Measurements from ENCODE around the gene RPS5. TPM values are rescaled to one million over a fixed set of nuclear protein-coding genes. Genes with fewer than 3 reads are reported as not detected.

Gene RPS5
- total RNA-seq, 2 donors from 2014 or later, result 1,184 to 2,289 TPM

GRCh38 chr19:58407658-58408151, 20.6 kb downstream of the RPS5 start:
- peak overlapping the region; percentile 93 to 98 for H3K4me3 ChIP-seq
- peaks cover 7% of the 10 kb centered on the region for H3K4me1 ChIP-seq (replicated peaks)
- H3K27me3 ChIP-seq (replicated peaks; ENCODE audit: insufficient read depth), result no peaks in the 10 kb centered on the region
- H3K36me3 ChIP-seq, result no peaks in the 10 kb centered on the region
- intact Hi-C loops (cut with DNase I), result loop anchor here (2.0 kb wide), 1 partner anchor 33 kb away; the partner anchor contains the start of gene ZNF132
- H3K27ac ChIP-seq, result peak overlapping the region; percentile 82 to 84
- WGBS, result 15% methylated on average over 22 of the region's 22 CpGs
- no peak for DNase-seq (ENCODE audit: low spot score)
- H3K9me3 ChIP-seq, result no peaks in the 10 kb centered on the region
- TF ChIP-seq, protein P1, sequence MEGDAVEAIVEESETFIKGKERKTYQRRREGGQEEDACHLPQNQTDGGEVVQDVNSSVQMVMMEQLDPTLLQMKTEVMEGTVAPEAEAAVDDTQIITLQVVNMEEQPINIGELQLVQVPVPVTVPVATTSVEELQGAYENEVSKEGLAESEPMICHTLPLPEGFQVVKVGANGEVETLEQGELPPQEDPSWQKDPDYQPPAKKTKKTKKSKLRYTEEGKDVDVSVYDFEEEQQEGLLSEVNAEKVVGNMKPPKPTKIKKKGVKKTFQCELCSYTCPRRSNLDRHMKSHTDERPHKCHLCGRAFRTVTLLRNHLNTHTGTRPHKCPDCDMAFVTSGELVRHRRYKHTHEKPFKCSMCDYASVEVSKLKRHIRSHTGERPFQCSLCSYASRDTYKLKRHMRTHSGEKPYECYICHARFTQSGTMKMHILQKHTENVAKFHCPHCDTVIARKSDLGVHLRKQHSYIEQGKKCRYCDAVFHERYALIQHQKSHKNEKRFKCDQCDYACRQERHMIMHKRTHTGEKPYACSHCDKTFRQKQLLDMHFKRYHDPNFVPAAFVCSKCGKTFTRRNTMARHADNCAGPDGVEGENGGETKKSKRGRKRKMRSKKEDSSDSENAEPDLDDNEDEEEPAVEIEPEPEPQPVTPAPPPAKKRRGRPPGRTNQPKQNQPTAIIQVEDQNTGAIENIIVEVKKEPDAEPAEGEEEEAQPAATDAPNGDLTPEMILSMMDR (IDR thresholded peaks at IDR 0.05), result no peak
- no peak for TF ChIP-seq POLR2AphosphoS5 (IDR thresholded peaks at IDR 0.05)
- TF ChIP-seq POLR2A (IDR thresholded peaks at IDR 0.05), result no peak

DNA sequence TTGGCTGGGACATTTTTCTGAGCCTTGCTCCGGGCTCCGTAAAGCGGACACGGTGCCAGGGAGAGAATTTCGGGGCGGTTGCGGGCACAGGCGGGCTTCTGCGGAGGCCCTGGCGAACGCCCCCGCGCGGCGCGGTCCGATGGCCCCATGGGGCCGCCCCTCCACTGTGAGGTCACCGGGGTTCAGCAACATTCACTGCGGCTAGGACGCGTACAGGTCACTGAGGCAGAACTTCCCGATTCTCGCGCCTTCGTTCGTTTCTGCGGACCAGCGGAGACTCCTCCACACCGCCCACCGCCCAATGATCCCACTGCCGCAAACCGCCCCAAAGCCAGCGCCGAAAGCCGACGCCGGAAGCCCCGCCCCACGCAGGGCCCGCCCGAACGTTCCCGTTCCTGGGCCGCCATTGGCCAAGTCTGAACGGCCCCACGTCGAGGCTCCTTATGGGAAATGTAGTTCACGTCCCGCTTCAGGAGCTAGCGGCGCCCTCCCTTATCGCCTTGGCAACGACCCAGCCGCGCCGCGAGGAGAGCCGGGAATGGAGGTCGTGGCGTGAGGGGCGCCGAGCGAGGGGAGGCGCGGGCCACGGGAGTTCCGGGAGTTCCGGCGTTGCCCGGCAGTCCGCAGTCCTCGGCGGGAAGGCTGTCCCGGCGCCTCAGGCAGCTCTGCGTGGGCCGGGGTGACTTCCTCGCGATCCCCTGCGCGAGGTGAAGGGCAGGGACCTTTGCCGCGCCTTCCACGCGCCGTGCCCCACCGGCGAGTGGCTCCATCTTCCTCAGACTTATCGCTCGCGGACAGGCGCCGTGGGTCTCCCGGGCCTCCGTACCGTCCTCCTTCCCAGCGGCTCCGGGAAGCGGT, 21.3 kb downstream of the RPS5 start, which contains the start of gene ZNF584:
ZNF584 (plus strand) TSS at position 498 of the 858 bp plus-strand sequence. CDS start 499 bp downstream, outside the sequence.
- Histone ChIP-seq H3K9me3 (no peaks in the 10 kb centered on the region), H3K27ac (peak within 1 kb of the TSS; percentile 82 to 84), H3K4me1 (replicated peaks) (peaks cover 7% of the 10 kb centered on the region), H3K36me3 (no peaks in the 10 kb centered on the region), H3K27me3 (replicated peaks; ENCODE audit: insufficient read depth) (no peaks in the 10 kb centered on the region), H3K4me3 (peak within 1 kb of the TSS; percentile 93 to 98)
- under 1% methylated on average over 29 of the region's 100 CpGs for WGBS
- peak; percentile 94 for DNase-seq (ENCODE audit: low spot score)
- intact Hi-C loops (cut with DNase I), result loop anchor here (2.0 kb wide), 1 partner anchor 32 kb away; the partner anchor contains the start of gene ZNF132
- TF ChIP-seq POLR2A (IDR thresholded peaks at IDR 0.05) (peak; percentile 88), POLR2AphosphoS5 (IDR thresholded peaks at IDR 0.05) (peak; percentile 98)
- TF ChIP-seq, protein P1 (IDR thresholded peaks at IDR 0.05), result peak in 1 of 4 experiments; percentile 3

DNA sequence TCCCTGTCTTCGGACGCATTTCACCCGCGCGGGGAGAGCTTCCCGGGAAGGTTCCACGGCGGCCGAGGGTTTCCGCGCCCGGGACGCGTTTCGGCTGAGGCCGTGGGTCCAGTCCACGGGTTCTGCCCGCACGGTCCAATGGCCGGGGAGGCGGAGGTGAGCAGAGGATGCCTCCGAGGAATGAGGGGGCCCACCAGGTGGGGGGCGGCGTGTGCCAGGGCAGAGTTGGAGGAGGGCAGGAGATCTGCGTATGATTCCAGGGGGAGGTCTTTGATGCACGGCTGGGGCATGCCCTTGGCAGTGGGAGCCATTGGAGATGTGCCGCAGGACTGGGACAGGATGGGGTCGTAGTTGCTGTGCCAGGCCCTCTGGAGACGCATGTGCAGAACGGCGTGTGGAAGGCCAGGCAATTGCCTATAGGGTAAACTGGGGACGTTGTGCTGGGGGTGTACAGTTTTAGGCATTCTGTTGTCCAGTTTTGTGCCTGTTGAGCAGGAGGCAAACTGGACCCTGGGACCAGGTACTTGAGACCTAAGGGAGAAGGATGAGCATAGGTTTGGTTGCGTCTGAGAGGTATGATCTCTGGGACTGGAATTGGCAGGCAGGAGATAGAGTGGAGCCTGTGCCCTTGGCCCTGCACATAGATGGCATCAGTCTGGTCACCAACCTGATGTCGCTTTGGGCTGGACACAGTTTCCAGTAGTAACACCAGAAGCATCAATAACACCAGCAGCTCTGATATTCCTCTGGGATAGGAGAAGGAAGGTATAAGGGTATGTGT, 22.1 kb downstream of the RPS5 start:
- peaks cover 7% of the 10 kb centered on the region for H3K4me1 ChIP-seq (replicated peaks)
- no peaks in the 10 kb centered on the region for H3K36me3 ChIP-seq
- H3K9me3 ChIP-seq, result no peaks in the 10 kb centered on the region
- DNase-seq (ENCODE audit: low spot score), result no peak
- no peak for TF ChIP-seq POLR2AphosphoS5 (IDR thresholded peaks at IDR 0.05)
- no peak for TF ChIP-seq POLR2A (IDR thresholded peaks at IDR 0.05)
- H3K4me3 ChIP-seq, result peak overlapping the region; percentile 93 to 98
- H3K27ac ChIP-seq, result peak overlapping the region; percentile 82 to 84
- intact Hi-C loops (cut with DNase I), result loop anchor here (2.0 kb wide), 1 partner anchor 32 kb away; the partner anchor contains the start of gene ZNF132
- no peaks in the 10 kb centered on the region for H3K27me3 ChIP-seq (replicated peaks; ENCODE audit: insufficient read depth)
- WGBS, result 6% methylated on average over 13 of the region's 34 CpGs

- H3K27ac ChIP-seq, result no peak overlapping the region
- 100% methylated on average over 5 of the region's 5 CpGs for WGBS
- intact Hi-C loops (cut with DNase I), result no loop called here
- DNase-seq (ENCODE audit: low spot score), result no peak
- H3K4me1 ChIP-seq (replicated peaks), result no peaks in the 10 kb centered on the region
- H3K36me3 ChIP-seq, result peaks cover 9 to 21% of the 10 kb centered on the region in 2 donors
- TF ChIP-seq, protein P1 (IDR thresholded peaks at IDR 0.05), result no peak
- TF ChIP-seq POLR2A (IDR thresholded peaks at IDR 0.05) (no peak), POLR2AphosphoS5 (IDR thresholded peaks at IDR 0.05) (no peak)
- H3K9me3 ChIP-seq, result no peaks in the 10 kb centered on the region
- H3K4me3 ChIP-seq, result no peak overlapping the region
- no peaks in the 10 kb centered on the region for H3K27me3 ChIP-seq (replicated peaks; ENCODE audit: insufficient read depth)
Observed at GRCh38 chr19:58416604-58417003, 29.5 kb downstream of the RPS5 start.

- H3K4me3 ChIP-seq, result no peak overlapping the region
- no peaks in the 10 kb centered on the region for H3K9me3 ChIP-seq
- H3K27ac ChIP-seq, result no peak overlapping the region
- H3K27me3 ChIP-seq (replicated peaks; ENCODE audit: insufficient read depth), result no peaks in the 10 kb centered on the region
- TF ChIP-seq POLR2AphosphoS5 (IDR thresholded peaks at IDR 0.05) (no peak), POLR2A (IDR thresholded peaks at IDR 0.05) (no peak)
- TF ChIP-seq, protein P1 (IDR thresholded peaks at IDR 0.05), result no peak
- intact Hi-C loops (cut with DNase I), result no loop called here
- no peaks in the 10 kb centered on the region for H3K4me1 ChIP-seq (replicated peaks)
- DNase-seq (ENCODE audit: low spot score), result no peak
- H3K36me3 ChIP-seq, result peaks cover 9 to 21% of the 10 kb centered on the region in 2 donors
- 98% methylated on average over 7 of the region's 7 CpGs for WGBS
Observed at GRCh38 chr19:58417071-58417470, 30.0 kb downstream of the RPS5 start.

All from prostate gland (tissue), 2 donors.